Mucosa of stomach (tissue), 1 donor: ENCODE measurements around the gene CSMD2.

Experiments
- H3K27me3 ChIP-seq: one replicate; pipeline ENCODE4 v1.7.0; 2013; ENCODE audit warnings: mild to moderate bottlenecking, low read length; ENCODE audit not compliant: control insufficient read depth, insufficient read depth
- H3K36me3 ChIP-seq: one replicate; pipeline ENCODE4 v1.7.0; 2013; ENCODE audit warnings: low read length; ENCODE audit not compliant: control insufficient read depth, insufficient read depth
- H3K4me1 ChIP-seq: one replicate; pipeline ENCODE4 v1.7.0; 2013; ENCODE audit warnings: mild to moderate bottlenecking, low read length; ENCODE audit not compliant: control insufficient read depth, insufficient read depth
- H3K4me3 ChIP-seq: one replicate; pipeline ENCODE4 v1.7.0; 2013; ENCODE audit warnings: low read length
- H3K9ac ChIP-seq: one replicate; pipeline ENCODE4 v1.7.0; 2013; ENCODE audit warnings: mild to moderate bottlenecking, low read length, moderate library complexity
- H3K9me3 ChIP-seq: one replicate; pipeline ENCODE4 v1.7.0; 2013; ENCODE audit warnings: mild to moderate bottlenecking, low read length, moderate library complexity; ENCODE audit not compliant: control insufficient read depth
- donor health status: Pancreatic carcinoma.

The CSMD2 gene

GRCh38 chr1:33630686-33631085 is 534.3 kb downstream of the CSMD2 start:
- no peak overlapping the region for H3K9ac ChIP-seq
- H3K9me3 ChIP-seq: no peaks in the 10 kb centered on the region
- H3K36me3 ChIP-seq: no peaks in the 10 kb centered on the region
- peaks cover 27% of the 10 kb centered on the region for H3K27me3 ChIP-seq
- H3K4me3 ChIP-seq: no peak overlapping the region
- no peaks in the 10 kb centered on the region for H3K4me1 ChIP-seq

GRCh38 chr1:33626801-33627200 is 538.2 kb downstream of the CSMD2 start:
- no peak overlapping the region for H3K4me3 ChIP-seq
- H3K9me3 ChIP-seq: no peaks in the 10 kb centered on the region
- H3K27me3 ChIP-seq: peaks cover 10% of the 10 kb centered on the region
- H3K36me3 ChIP-seq: no peaks in the 10 kb centered on the region
- H3K9ac ChIP-seq: no peak overlapping the region
- no peaks in the 10 kb centered on the region for H3K4me1 ChIP-seq

GRCh38 chr1:33624991-33625870 is 539.8 kb downstream of the CSMD2 start:
- Histone ChIP-seq H3K36me3 (no peaks in the 10 kb centered on the region), H3K9me3 (no peaks in the 10 kb centered on the region), H3K9ac (no peak overlapping the region), H3K4me3 (no peak overlapping the region), H3K27me3 (peaks cover 10% of the 10 kb centered on the region), H3K4me1 (no peaks in the 10 kb centered on the region)

GRCh38 chr1:33624261-33624990 is 540.6 kb downstream of the CSMD2 start:
- H3K4me3 ChIP-seq: no peak overlapping the region
- H3K36me3 ChIP-seq: no peaks in the 10 kb centered on the region
- H3K4me1 ChIP-seq: no peaks in the 10 kb centered on the region
- no peak overlapping the region for H3K9ac ChIP-seq
- H3K27me3 ChIP-seq: peaks cover 10% of the 10 kb centered on the region
- no peaks in the 10 kb centered on the region for H3K9me3 ChIP-seq

- Histone ChIP-seq H3K4me1 (no peaks in the 10 kb centered on the region), H3K9ac (no peak overlapping the region), H3K27me3 (peaks cover 10% of the 10 kb centered on the region), H3K9me3 (no peaks in the 10 kb centered on the region), H3K4me3 (no peak overlapping the region), H3K36me3 (no peaks in the 10 kb centered on the region)
Measured at GRCh38 chr1:33623811-33624210, 541.2 kb downstream of the CSMD2 start.

- Histone ChIP-seq H3K9ac (no peak overlapping the region), H3K4me3 (no peak overlapping the region), H3K4me1 (no peaks in the 10 kb centered on the region), H3K9me3 (no peaks in the 10 kb centered on the region), H3K27me3 (peaks cover 8% of the 10 kb centered on the region), H3K36me3 (no peaks in the 10 kb centered on the region)
Measured at GRCh38 chr1:33622757-33623156, 542.3 kb downstream of the CSMD2 start.

- Histone ChIP-seq H3K9ac (no peak overlapping the region), H3K27me3 (peaks cover under 1% of the 10 kb centered on the region), H3K4me1 (no peaks in the 10 kb centered on the region), H3K4me3 (no peak overlapping the region), H3K36me3 (no peaks in the 10 kb centered on the region), H3K9me3 (no peaks in the 10 kb centered on the region)
Measured at GRCh38 chr1:33618636-33619035, 546.4 kb downstream of the CSMD2 start.

GRCh38 chr1:33617451-33617850 is 547.6 kb downstream of the CSMD2 start:
- Histone ChIP-seq H3K36me3 (no peaks in the 10 kb centered on the region), H3K27me3 (no peaks in the 10 kb centered on the region), H3K4me3 (no peak overlapping the region), H3K9ac (no peak overlapping the region), H3K4me1 (no peaks in the 10 kb centered on the region), H3K9me3 (no peaks in the 10 kb centered on the region)

- no peaks in the 10 kb centered on the region for H3K27me3 ChIP-seq
- no peak overlapping the region for H3K4me3 ChIP-seq
- no peaks in the 10 kb centered on the region for H3K4me1 ChIP-seq
- no peaks in the 10 kb centered on the region for H3K36me3 ChIP-seq
- no peaks in the 10 kb centered on the region for H3K9me3 ChIP-seq
- H3K9ac ChIP-seq: no peak overlapping the region
Measured at GRCh38 chr1:33616780-33617179, 548.2 kb downstream of the CSMD2 start.

GRCh38 chr1:33615546-33615945 is 549.5 kb downstream of the CSMD2 start:
- Histone ChIP-seq H3K9me3 (no peaks in the 10 kb centered on the region), H3K4me3 (no peak overlapping the region), H3K27me3 (no peaks in the 10 kb centered on the region), H3K36me3 (no peaks in the 10 kb centered on the region), H3K9ac (no peak overlapping the region), H3K4me1 (no peaks in the 10 kb centered on the region)

GRCh38 chr1:33610864-33611455 is 554.1 kb downstream of the CSMD2 start:
- Histone ChIP-seq H3K4me1 (no peaks in the 10 kb centered on the region), H3K36me3 (no peaks in the 10 kb centered on the region), H3K27me3 (no peaks in the 10 kb centered on the region), H3K9ac (no peak overlapping the region), H3K4me3 (no peak overlapping the region), H3K9me3 (no peaks in the 10 kb centered on the region)

- Histone ChIP-seq H3K9me3 (no peaks in the 10 kb centered on the region), H3K4me1 (no peaks in the 10 kb centered on the region), H3K36me3 (no peaks in the 10 kb centered on the region), H3K4me3 (no peak overlapping the region), H3K27me3 (no peaks in the 10 kb centered on the region), H3K9ac (no peak overlapping the region)
Measured at GRCh38 chr1:33610391-33610790, 554.6 kb downstream of the CSMD2 start.
